Neural crest cell (in vitro differentiated cells): Measurements from ENCODE around the gene COL19A1. TPM values are rescaled to one million over a fixed set of nuclear protein-coding genes. Genes with fewer than 3 reads are reported as not detected.
"Not testable (repeated sequence)": the region's sequence is repeated elsewhere in the genome, so short reads cannot be mapped to it uniquely, and the experiment has no call there.

Experiments
- DNase-seq: peaks from one replicate; pipeline ENCODE4 v3.0.0; 2021; ENCODE audit warnings: low read depth, mixed read lengths, low spot score
- H3K27ac Mint-ChIP-seq: one replicate; pipeline ENCODE4 v1.8.0; 2021; ENCODE audit warnings: mild to moderate bottlenecking, mixed read lengths; ENCODE audit not compliant: unreplicated experiment
- H3K27me3 Mint-ChIP-seq: 2 replicates; pipeline ENCODE4 v1.8.0; 2021; ENCODE audit warnings: low read depth, mild to moderate bottlenecking, mixed read lengths
- H3K36me3 Mint-ChIP-seq: 2 replicates; pipeline ENCODE4 v1.8.0; 2021; ENCODE audit warnings: low read depth, mild to moderate bottlenecking, mixed read lengths
- H3K4me1 Mint-ChIP-seq: 2 replicates; pipeline ENCODE4 v1.8.0; 2021; ENCODE audit warnings: mixed read lengths
- H3K4me3 Mint-ChIP-seq: one replicate; pipeline ENCODE4 v1.8.0; 2021; ENCODE audit warnings: mild to moderate bottlenecking, mixed read lengths
- H3K9me3 Mint-ChIP-seq: 2 replicates; pipeline ENCODE4 v1.8.0; 2021; ENCODE audit warnings: mixed read lengths
- CTCF ChIP-seq: fragments of 200-600 bp; sonication (generic); conservative IDR thresholded peaks from 2 replicates; pipeline ENCODE4 v1.5.0; 2021; ENCODE audit warnings: antibody characterized with exemption, mild to moderate bottlenecking
- total RNA-seq: library from RNA; stranded (reverse); gene quantifications from 2 replicates; pipeline ENCODE4 v1.2.1, GENCODE V29; 2021

Gene COL19A1
- total RNA-seq, 1 donor from 2014 or later, result 0.09 TPM

- Mint-ChIP-seq H3K27ac (no peak overlapping the region), H3K4me3 (no peak overlapping the region), H3K27me3 (no peaks in the 10 kb centered on the region), H3K9me3 (peaks cover 3% of the 10 kb centered on the region), H3K4me1 (peaks cover 4% of the 10 kb centered on the region), H3K36me3 (no peaks in the 10 kb centered on the region)
- TF ChIP-seq CTCF, result no peak
- DNase-seq, result no peak
These were observed 17.2 kb downstream of the COL19A1 start for GRCh38 chr6:69883551-69883950.

DNA sequence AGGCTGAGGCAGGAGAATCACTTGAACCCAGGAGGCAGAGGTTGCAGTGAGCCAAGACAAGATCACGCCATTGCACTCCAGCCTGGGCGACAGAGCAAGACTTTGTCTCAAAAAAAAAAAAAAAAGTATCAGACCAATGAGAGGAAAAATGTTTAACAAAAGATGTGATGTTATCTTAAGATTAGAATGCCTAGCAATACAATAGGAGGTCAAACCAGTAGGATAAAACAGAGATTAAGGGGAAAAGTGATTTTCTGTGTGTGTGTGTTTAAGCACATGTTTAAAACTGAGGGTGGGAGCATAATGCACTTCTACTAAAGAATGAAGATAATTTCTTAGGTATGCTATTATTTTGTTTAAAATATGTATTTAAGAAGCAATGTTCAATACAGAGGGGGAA lies 17.9 kb downstream of the COL19A1 start:
- no peak for DNase-seq
- Mint-ChIP-seq H3K4me1 (peaks cover 8% of the 10 kb centered on the region), H3K9me3 (peaks cover 3% of the 10 kb centered on the region), H3K27ac (no peak overlapping the region), H3K27me3 (no peaks in the 10 kb centered on the region), H3K36me3 (no peaks in the 10 kb centered on the region), H3K4me3 (no peak overlapping the region)
- TF ChIP-seq CTCF, result no peak

- H3K4me1 Mint-ChIP-seq, result peaks cover 12% of the 10 kb centered on the region
- H3K27me3 Mint-ChIP-seq, result no peaks in the 10 kb centered on the region
- H3K36me3 Mint-ChIP-seq, result no peaks in the 10 kb centered on the region
- no peak overlapping the region for H3K4me3 Mint-ChIP-seq
- peaks cover 8% of the 10 kb centered on the region for H3K9me3 Mint-ChIP-seq
- no peak for TF ChIP-seq CTCF
- DNase-seq, result no peak
- H3K27ac Mint-ChIP-seq, result no peak overlapping the region
These were observed 20.7 kb downstream of the COL19A1 start for GRCh38 chr6:69887026-69887425.

GRCh38 chr6:69887714-69888345 lies 21.5 kb downstream of the COL19A1 start:
- TF ChIP-seq CTCF, result no peak
- no peaks in the 10 kb centered on the region for H3K27me3 Mint-ChIP-seq
- H3K4me3 Mint-ChIP-seq, result no peak overlapping the region

GRCh38 chr6:69888482-69889233 lies 22.3 kb downstream of the COL19A1 start:
- peaks cover 12% of the 10 kb centered on the region for H3K4me1 Mint-ChIP-seq

More at GRCh38 chr6:69887714-69888345, 21.5 kb downstream of the COL19A1 start:
- H3K27ac Mint-ChIP-seq, result no peak overlapping the region
- peaks cover 12% of the 10 kb centered on the region for H3K4me1 Mint-ChIP-seq
- H3K36me3 Mint-ChIP-seq, result no peaks in the 10 kb centered on the region
- peaks cover 8% of the 10 kb centered on the region for H3K9me3 Mint-ChIP-seq
- no peak for DNase-seq

DNA sequence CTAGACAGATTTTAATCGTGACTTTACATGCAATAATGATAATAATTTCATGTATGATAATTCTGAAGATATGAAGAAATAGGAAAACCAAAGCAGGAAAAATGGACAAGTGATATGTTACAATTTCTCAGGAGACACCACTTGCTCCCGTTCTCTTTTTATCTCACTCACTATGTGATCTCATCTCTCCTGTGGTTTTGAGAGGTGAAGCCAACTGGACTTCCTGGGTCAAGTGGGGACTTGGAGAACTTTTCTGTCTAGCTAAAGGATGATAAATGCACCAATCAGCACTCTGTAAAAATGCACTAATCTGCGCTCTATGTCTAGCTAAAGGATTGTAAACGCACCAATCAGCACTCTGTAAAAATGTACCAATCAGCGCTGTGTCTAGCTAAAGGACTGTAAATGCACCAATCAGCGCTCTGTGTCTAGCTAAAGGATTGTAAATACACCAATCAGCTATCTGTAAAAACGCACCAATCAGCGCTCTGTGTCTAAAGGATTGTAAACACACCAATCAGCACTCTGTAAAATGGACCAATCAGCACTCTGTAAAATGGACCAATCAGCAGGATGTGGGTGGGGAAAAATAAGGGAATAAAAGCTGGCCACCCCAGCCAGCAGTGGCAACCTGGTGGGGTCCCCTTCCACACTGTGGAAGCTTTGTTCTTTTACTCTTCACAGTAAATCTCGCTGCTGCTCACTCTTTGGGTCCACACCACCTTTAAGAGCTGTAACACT lies 23.0 kb downstream of the COL19A1 start:
- not testable (repeated sequence) for H3K36me3 Mint-ChIP-seq, H3K27me3 Mint-ChIP-seq, DNase-seq, H3K4me3 Mint-ChIP-seq, H3K9me3 Mint-ChIP-seq, H3K27ac Mint-ChIP-seq
- peaks cover 13% of the 10 kb centered on the region for H3K4me1 Mint-ChIP-seq

More at GRCh38 chr6:69888482-69889233, 22.3 kb downstream of the COL19A1 start:
- no peak for TF ChIP-seq CTCF
- no peaks in the 10 kb centered on the region for H3K27me3 Mint-ChIP-seq
- no peak overlapping the region for H3K4me3 Mint-ChIP-seq
- DNase-seq, result no peak
- H3K36me3 Mint-ChIP-seq, result no peaks in the 10 kb centered on the region
- H3K9me3 Mint-ChIP-seq, result peaks cover 8% of the 10 kb centered on the region
- no peak overlapping the region for H3K27ac Mint-ChIP-seq

DNA sequence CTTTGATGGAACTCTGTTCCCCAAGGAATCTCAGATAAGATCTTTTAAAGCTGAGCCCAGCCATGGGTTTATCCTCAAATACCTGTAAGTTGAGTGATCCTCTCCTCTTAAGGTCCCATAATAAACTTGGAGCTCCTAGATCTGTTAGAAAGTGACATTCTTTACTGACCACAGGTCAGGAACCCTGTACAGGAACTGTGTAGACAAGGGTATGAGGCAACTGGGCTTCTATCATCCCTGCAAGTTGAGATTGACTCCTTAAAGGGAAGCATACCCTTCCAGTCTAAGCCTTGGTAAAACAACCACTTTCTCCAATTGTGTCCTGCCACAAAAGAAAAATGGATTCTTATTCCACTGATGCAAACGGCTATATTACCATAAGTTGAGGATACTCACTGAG lies 26.2 kb downstream of the COL19A1 start:
- H3K27me3 Mint-ChIP-seq, H3K4me3 Mint-ChIP-seq, H3K9me3 Mint-ChIP-seq, H3K27ac Mint-ChIP-seq, H3K36me3 Mint-ChIP-seq, DNase-seq: not testable (repeated sequence)
- peaks cover 18% of the 10 kb centered on the region for H3K4me1 Mint-ChIP-seq

DNA sequence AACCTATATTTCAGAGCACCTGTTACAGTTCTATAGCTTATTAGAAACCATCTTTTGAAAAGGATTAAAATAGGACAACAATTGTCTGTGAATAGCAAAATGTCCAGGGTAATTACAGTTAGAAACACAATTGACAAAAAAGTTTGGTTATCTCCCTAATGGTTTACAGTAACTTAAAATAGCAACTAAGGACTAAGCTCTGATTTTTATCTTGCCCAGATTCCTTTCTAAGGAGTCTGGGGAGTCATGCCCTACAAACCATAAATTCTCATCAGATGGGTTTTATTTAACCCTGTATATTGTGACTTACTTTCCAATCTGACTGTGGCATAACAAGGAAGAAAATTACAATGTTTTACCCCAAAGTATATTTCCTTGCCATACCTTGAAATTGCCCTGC lies 26.9 kb downstream of the COL19A1 start:
- not testable (repeated sequence) for DNase-seq, H3K36me3 Mint-ChIP-seq, H3K27ac Mint-ChIP-seq, H3K27me3 Mint-ChIP-seq, H3K9me3 Mint-ChIP-seq, H3K4me3 Mint-ChIP-seq
- peaks cover 14% of the 10 kb centered on the region for H3K4me1 Mint-ChIP-seq
